ENCODE results near the gene FAM53B.

Gene FAM53B

DNA sequence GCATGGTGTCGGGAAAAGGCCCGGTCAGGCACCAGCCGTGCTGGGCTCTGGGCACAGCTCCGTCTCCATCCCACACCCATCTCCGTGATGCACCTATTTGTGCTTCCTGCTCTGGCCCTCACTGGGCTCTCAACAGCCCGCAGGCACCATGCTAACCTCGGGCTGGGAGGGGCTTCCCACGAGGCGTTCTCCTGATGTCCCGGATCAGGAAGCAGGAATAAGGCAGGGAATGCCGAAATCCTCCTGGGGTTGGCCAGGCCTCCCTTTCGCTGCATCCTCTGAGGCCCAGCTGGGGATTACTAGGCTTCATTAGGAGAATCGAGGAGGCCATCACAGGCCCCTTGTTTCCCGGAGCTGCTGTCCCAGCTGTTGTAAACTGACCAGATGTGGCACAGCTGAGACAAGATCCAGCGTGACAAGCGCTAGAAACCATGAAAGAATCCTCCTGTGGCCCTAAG lies 72.0 kb downstream of the FAM53B start:
- Histone ChIP-seq H3K27ac (ENCODE audit: low read depth, low read length) (no peak overlapping the region), H3K4me3 (ENCODE audit: low read depth in 1 of 2, low read length in 2 of 2) (no peak overlapping the region), H3K27me3 (ENCODE audit: control insufficient read depth in 1 of 2, insufficient read depth in 2 of 2, low read length in 2 of 2) (no peaks in the 10 kb centered on the region), H3K36me3 (ENCODE audit: control insufficient read depth in 1 of 2, insufficient read depth in 2 of 2, low read length in 2 of 2) (peaks cover 0 to 66% of the 10 kb centered on the region in 2 donors), H3K9ac (ENCODE audit: low read depth in 1 of 2, low read length in 2 of 2) (no peak overlapping the region), H3K9me3 (ENCODE audit: control insufficient read depth in 1 of 2, low read length in 2 of 2) (no peaks in the 10 kb centered on the region), H3K4me1 (ENCODE audit: control insufficient read depth in 1 of 2, insufficient read depth in 2 of 2, low read length in 2 of 2) (peaks cover 51 to 57% of the 10 kb centered on the region in 2 donors)

DNA sequence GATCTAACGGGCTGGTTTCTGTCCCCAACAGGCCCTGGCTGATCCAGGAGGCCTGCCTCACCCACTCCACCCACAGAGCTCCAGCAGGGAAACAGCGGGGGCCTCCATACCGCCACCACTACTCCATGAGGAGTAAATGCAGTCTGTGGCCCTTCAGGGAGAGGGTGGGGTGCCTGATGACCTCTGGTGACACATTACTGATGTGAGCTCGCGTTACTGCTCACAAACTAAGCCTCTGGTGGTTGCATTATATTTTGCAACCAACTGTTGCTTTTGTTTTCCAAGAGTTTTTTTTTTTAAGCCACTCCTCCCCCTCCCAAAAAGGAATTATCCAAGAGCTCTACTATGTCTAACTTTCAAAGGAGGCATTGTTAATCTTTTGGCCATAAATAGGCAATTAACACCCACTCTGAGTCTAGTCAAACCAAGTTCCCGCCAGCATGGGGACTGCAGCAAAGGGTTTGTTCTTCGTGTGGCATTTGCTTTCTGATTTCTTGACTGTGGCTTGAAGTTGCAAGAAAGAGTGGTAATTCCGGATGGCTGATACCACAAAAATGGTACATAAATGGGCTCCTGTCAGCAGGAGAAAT lies 72.6 kb downstream of the FAM53B start:
- Histone ChIP-seq H3K27me3 (ENCODE audit: control insufficient read depth in 1 of 2, insufficient read depth in 2 of 2, low read length in 2 of 2) (no peaks in the 10 kb centered on the region), H3K9me3 (ENCODE audit: control insufficient read depth in 1 of 2, low read length in 2 of 2) (no peaks in the 10 kb centered on the region), H3K27ac (ENCODE audit: low read depth, low read length) (no peak overlapping the region), H3K36me3 (ENCODE audit: control insufficient read depth in 1 of 2, insufficient read depth in 2 of 2, low read length in 2 of 2) (peaks cover under 1 to 67% of the 10 kb centered on the region in 2 donors), H3K4me1 (ENCODE audit: control insufficient read depth in 1 of 2, insufficient read depth in 2 of 2, low read length in 2 of 2) (peaks cover 49 to 56% of the 10 kb centered on the region in 2 donors), H3K9ac (ENCODE audit: low read depth in 1 of 2, low read length in 2 of 2) (no peak overlapping the region), H3K4me3 (ENCODE audit: low read depth in 1 of 2, low read length in 2 of 2) (no peak overlapping the region)

DNA sequence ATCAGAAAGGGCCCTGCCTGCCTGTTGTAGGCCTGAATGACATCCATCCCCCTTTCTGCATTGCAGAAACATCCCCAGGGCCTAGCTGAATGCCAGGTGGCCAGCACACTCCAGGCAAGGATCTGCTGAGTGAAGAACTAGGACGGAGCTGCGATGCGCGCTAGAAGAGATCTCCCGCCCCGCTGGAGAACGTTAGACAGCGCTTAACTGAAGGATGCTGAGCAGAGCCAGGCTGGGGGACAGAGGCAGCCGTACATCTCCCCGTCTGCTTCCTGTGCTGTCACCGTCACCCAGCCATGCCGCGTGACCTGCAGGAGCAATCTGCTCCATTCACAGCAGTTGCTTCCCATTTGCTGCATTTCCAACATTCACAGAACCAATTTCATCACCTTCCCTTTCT lies 73.3 kb downstream of the FAM53B start:
- peaks cover 54 to 64% of the 10 kb centered on the region in 2 donors for H3K4me1 ChIP-seq (ENCODE audit: control insufficient read depth in 1 of 2, insufficient read depth in 2 of 2, low read length in 2 of 2)

DNA sequence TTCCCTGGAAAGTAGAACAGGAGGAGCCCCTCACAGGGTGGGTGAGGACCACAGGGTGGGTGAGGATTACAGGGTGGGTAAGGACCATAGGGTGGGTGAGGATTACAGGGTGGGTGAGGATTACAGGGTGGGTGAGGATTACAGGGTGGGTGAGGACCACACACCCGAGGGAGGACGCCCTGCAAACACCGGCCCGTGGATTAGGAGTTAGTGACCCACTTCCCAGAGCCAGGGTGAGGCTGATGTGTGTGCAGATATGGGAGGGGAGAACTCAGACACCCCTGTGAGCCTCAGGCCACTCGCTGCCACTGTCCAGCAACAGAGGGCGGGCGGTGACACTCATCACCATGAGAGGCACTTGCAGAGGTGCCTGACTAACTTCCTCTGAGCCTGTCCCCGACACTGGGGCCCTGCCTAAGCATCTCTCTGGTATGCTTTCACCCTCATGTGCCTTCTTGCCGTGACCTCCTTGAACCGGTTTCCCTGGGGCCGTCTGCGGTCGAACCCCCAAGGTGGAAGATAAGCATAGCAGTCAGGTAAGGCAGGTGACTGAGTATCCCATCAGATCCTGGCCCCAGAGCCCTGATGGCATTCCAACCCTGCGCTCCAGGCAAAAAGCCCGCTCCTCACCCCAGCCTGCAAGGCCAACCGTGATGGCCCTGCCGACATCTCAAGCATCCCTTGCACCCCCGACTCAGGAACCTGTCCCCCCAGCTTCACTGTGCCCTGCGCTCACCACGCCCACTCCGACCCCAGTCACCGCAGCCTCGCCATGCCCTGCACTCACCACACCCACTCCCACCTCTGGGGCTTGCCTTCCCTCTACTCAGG lies 74.1 kb downstream of the FAM53B start:
- H3K4me3 ChIP-seq (ENCODE audit: low read depth in 1 of 2, low read length in 2 of 2) = no peak overlapping the region
- no peak overlapping the region for H3K9ac ChIP-seq (ENCODE audit: low read depth in 1 of 2, low read length in 2 of 2)
- no peaks in the 10 kb centered on the region for H3K9me3 ChIP-seq (ENCODE audit: control insufficient read depth in 1 of 2, low read length in 2 of 2)
- peaks cover 15 to 67% of the 10 kb centered on the region in 2 donors for H3K36me3 ChIP-seq (ENCODE audit: control insufficient read depth in 1 of 2, insufficient read depth in 2 of 2, low read length in 2 of 2)
- H3K4me1 ChIP-seq (ENCODE audit: control insufficient read depth in 1 of 2, insufficient read depth in 2 of 2, low read length in 2 of 2) = peaks cover 54 to 65% of the 10 kb centered on the region in 2 donors
- H3K27ac ChIP-seq (ENCODE audit: low read depth, low read length) = no peak overlapping the region
- H3K27me3 ChIP-seq (ENCODE audit: control insufficient read depth in 1 of 2, insufficient read depth in 2 of 2, low read length in 2 of 2) = no peaks in the 10 kb centered on the region

More for the DNA sequence above, 73.3 kb downstream of the FAM53B start:
- Histone ChIP-seq H3K9me3 (ENCODE audit: control insufficient read depth in 1 of 2, low read length in 2 of 2) (no peaks in the 10 kb centered on the region), H3K27me3 (ENCODE audit: control insufficient read depth in 1 of 2, insufficient read depth in 2 of 2, low read length in 2 of 2) (no peaks in the 10 kb centered on the region), H3K4me3 (ENCODE audit: low read depth in 1 of 2, low read length in 2 of 2) (no peak overlapping the region), H3K9ac (ENCODE audit: low read depth in 1 of 2, low read length in 2 of 2) (no peak overlapping the region), H3K27ac (ENCODE audit: low read depth, low read length) (no peak overlapping the region), H3K36me3 (ENCODE audit: control insufficient read depth in 1 of 2, insufficient read depth in 2 of 2, low read length in 2 of 2) (peaks cover 7 to 71% of the 10 kb centered on the region in 2 donors)

DNA sequence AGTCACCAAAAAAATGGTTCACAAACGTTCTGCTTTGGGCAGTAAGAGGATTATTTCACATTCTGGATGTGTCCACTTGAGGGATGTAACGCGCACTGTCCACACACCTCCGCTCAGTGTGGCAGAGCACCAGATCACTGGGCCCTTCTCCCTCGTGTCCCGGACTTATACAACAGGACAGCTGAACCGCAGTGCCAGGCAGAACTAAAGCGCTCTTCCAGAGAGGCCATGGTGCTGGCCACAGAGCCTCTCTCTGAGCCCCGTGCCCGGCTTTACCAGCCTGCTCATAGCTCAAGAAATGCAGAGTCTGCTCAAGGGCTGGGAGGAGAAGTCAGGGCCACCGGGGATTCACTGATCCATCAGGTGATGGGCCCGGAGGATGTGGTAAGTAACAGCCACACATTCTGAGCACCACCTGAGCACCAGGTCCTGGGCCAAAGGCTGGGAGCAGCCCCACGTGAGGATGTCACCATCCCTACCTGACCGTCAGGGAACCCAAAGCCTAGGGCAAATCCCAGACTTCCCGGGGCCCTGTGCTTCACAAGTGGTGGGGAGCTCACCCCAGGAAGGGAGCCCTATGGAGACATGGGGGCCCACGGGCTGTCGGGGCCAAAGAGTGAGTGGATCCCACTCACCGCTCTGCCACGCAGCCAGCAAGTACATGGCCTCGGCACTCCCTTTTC lies 74.9 kb downstream of the FAM53B start:
- Histone ChIP-seq H3K9ac (ENCODE audit: low read depth in 1 of 2, low read length in 2 of 2) (no peak overlapping the region), H3K27ac (ENCODE audit: low read depth, low read length) (no peak overlapping the region), H3K4me1 (ENCODE audit: control insufficient read depth in 1 of 2, insufficient read depth in 2 of 2, low read length in 2 of 2) (peaks cover 54 to 65% of the 10 kb centered on the region in 2 donors), H3K4me3 (ENCODE audit: low read depth in 1 of 2, low read length in 2 of 2) (no peak overlapping the region), H3K9me3 (ENCODE audit: control insufficient read depth in 1 of 2, low read length in 2 of 2) (no peaks in the 10 kb centered on the region), H3K36me3 (ENCODE audit: control insufficient read depth in 1 of 2, insufficient read depth in 2 of 2, low read length in 2 of 2) (peaks cover 16 to 60% of the 10 kb centered on the region in 2 donors), H3K27me3 (ENCODE audit: control insufficient read depth in 1 of 2, insufficient read depth in 2 of 2, low read length in 2 of 2) (no peaks in the 10 kb centered on the region)

DNA sequence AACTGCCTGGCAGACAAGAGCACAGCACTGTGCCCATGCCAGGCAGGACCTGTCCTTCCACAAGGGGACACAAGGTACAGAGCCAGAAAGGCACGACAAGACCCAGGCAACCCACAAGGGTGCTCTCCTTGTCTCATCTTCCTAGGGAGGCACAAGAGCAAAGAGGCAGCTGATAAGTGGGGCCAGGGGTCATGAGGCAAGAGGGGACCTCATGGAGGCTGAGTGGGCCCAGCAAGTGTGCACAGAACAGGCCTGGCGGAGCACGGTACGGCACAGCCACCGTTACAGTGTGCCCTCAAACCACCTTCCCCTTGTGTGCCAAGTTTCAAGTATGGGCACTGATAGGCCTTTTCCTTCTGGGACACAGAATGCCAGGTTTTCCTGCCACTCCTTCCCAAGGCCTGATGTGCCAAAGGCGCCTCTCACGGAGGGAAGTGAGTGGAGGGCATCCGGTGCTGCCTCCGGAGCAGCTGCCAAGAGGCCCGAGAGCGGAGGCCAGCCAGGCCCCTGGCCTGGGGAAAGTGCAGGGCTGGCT lies 75.6 kb downstream of the FAM53B start:
- Histone ChIP-seq H3K4me3 (ENCODE audit: low read depth in 1 of 2, low read length in 2 of 2) (no peak overlapping the region), H3K36me3 (ENCODE audit: control insufficient read depth in 1 of 2, insufficient read depth in 2 of 2, low read length in 2 of 2) (peaks cover 22 to 58% of the 10 kb centered on the region in 2 donors), H3K27ac (ENCODE audit: low read depth, low read length) (no peak overlapping the region), H3K27me3 (ENCODE audit: control insufficient read depth in 1 of 2, insufficient read depth in 2 of 2, low read length in 2 of 2) (no peaks in the 10 kb centered on the region), H3K9me3 (ENCODE audit: control insufficient read depth in 1 of 2, low read length in 2 of 2) (no peaks in the 10 kb centered on the region), H3K9ac (ENCODE audit: low read depth in 1 of 2, low read length in 2 of 2) (no peak overlapping the region), H3K4me1 (ENCODE audit: control insufficient read depth in 1 of 2, insufficient read depth in 2 of 2, low read length in 2 of 2) (peaks cover 54 to 58% of the 10 kb centered on the region in 2 donors)

DNA sequence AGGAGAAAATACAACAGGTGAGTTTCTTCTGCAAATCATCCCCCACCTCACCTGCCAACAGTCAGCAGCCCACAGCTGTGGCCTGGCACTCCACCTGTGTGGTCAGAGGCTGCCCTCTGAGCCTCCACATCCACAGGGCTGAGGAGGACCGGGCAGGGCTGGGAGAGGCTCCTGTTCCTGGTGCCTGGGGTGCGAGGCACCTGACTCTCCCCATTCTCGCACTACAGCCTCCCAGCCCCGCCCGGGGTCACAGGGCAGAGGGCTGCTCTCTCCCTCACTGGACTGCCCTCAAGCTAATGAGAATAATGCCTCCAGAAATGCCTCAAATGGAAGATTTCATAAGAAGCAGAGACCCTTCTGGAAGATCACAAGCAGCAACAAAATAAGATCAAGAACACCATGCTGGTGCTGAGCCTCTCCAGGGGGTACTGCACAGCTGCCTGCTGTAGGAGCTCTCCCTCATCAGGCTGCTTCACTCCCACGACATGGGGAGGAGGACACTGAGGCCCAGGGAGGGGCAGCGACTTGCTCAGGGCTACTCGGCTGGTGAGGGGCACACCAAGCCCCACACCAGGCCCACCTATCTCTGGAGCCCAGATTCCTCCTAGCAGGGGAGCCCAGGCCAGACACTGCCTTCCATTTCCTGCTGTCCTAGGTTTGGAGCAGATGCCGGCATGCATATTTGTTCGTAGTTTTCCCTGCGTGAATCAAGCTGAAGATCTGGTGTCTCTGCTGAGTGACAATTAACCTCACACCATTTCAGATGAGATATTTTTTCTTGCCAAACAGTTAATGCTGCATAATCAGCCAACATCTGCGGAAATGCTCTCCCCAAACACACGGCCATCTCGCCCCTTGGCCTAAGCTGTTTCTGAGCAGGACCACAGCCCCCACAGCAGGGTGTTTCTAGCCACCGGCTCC lies 76.5 kb downstream of the FAM53B start:
- Histone ChIP-seq H3K27ac (ENCODE audit: low read depth, low read length) (no peak overlapping the region), H3K9ac (ENCODE audit: low read depth in 1 of 2, low read length in 2 of 2) (no peak overlapping the region), H3K4me1 (ENCODE audit: control insufficient read depth in 1 of 2, insufficient read depth in 2 of 2, low read length in 2 of 2) (peaks cover 45 to 51% of the 10 kb centered on the region in 2 donors), H3K9me3 (ENCODE audit: control insufficient read depth in 1 of 2, low read length in 2 of 2) (no peaks in the 10 kb centered on the region), H3K4me3 (ENCODE audit: low read depth in 1 of 2, low read length in 2 of 2) (no peak overlapping the region), H3K36me3 (ENCODE audit: control insufficient read depth in 1 of 2, insufficient read depth in 2 of 2, low read length in 2 of 2) (peaks cover 27 to 63% of the 10 kb centered on the region in 2 donors), H3K27me3 (ENCODE audit: control insufficient read depth in 1 of 2, insufficient read depth in 2 of 2, low read length in 2 of 2) (no peaks in the 10 kb centered on the region)

DNA sequence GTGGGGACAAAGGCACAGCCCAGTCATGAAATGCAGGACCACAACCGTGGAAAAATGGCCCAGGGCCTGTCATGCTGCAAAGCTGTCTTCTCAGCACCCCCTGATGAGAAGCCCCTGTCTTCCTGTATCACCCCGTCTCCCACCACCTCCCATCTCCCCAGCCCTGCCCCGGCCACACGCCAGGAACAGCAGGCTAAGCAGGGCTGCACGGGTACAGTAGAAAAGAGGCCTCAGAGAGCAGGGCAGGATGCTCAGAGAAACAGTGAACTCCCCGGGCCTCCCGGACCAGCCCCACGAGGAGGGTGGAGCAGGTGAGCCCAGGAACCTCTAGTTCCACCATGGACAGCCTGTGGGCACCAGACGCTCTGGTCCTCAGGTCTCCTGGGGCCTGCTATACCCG lies 77.7 kb downstream of the FAM53B start:
- Histone ChIP-seq H3K9ac (ENCODE audit: low read depth in 1 of 2, low read length in 2 of 2) (no peak overlapping the region), H3K27ac (ENCODE audit: low read depth, low read length) (no peak overlapping the region), H3K4me3 (ENCODE audit: low read depth in 1 of 2, low read length in 2 of 2) (no peak overlapping the region), H3K27me3 (ENCODE audit: control insufficient read depth in 1 of 2, insufficient read depth in 2 of 2, low read length in 2 of 2) (no peaks in the 10 kb centered on the region), H3K36me3 (ENCODE audit: control insufficient read depth in 1 of 2, insufficient read depth in 2 of 2, low read length in 2 of 2) (peaks cover 28 to 57% of the 10 kb centered on the region in 2 donors), H3K4me1 (ENCODE audit: control insufficient read depth in 1 of 2, insufficient read depth in 2 of 2, low read length in 2 of 2) (peaks cover 33 to 40% of the 10 kb centered on the region in 2 donors), H3K9me3 (ENCODE audit: control insufficient read depth in 1 of 2, low read length in 2 of 2) (no peaks in the 10 kb centered on the region)

DNA sequence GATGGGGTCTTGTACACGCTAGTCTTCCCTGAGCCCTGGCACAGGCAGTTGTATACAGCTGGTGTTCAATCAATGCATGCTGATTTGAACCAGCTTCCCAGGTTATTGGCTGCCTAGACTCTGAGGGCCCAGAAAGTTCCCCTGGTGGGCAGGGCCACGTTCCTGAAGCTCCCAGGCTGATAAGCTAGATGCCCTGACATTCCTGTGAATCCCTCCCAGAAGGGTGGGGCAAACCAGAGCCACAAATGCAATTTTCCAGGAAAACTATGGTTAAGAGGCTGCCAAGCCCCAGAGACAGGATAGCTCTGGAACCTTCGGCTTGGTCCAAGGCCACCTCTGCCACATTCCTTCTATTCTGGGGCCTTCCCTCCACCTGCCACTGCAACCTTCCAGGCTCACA lies 78.2 kb downstream of the FAM53B start:
- Histone ChIP-seq H3K4me1 (ENCODE audit: control insufficient read depth in 1 of 2, insufficient read depth in 2 of 2, low read length in 2 of 2) (peaks cover 27 to 38% of the 10 kb centered on the region in 2 donors), H3K36me3 (ENCODE audit: control insufficient read depth in 1 of 2, insufficient read depth in 2 of 2, low read length in 2 of 2) (peaks cover 28 to 57% of the 10 kb centered on the region in 2 donors), H3K27me3 (ENCODE audit: control insufficient read depth in 1 of 2, insufficient read depth in 2 of 2, low read length in 2 of 2) (no peaks in the 10 kb centered on the region), H3K27ac (ENCODE audit: low read depth, low read length) (no peak overlapping the region), H3K4me3 (ENCODE audit: low read depth in 1 of 2, low read length in 2 of 2) (no peak overlapping the region), H3K9me3 (ENCODE audit: control insufficient read depth in 1 of 2, low read length in 2 of 2) (no peaks in the 10 kb centered on the region), H3K9ac (ENCODE audit: low read depth in 1 of 2, low read length in 2 of 2) (no peak overlapping the region)
